Esophagus squamous epithelium (tissue), 4 donors: Measurements from ENCODE around the gene LRRTM2. TPM values are rescaled to one million over a fixed set of nuclear protein-coding genes. Genes with fewer than 3 reads are reported as not detected.

ENCODE experiments used
- total RNA-seq, 4 donors: library from RNA; depleted of rRNA; stranded (reverse); fragments of >200 nt; gene quantifications; one replicate each; pipeline ENCODE4 v1.1.0, GENCODE V29; 2016

LRRTM2 gene
- total RNA-seq, 4 donors from 2014 or later, result 0.04 to 3.1 (median 0.19) TPM; not detected in 1

Other genes starting within 250 kb of the LRRTM2 start
- gene CTNNA1, start 121.9 kb downstream of the LRRTM2 start, total RNA-seq, result 100 to 1,000 TPM; 293 to 393 (median 348) TPM